GM21515 (cell line): ENCODE data around the gene MPND.

Source experiments
- ATAC-seq: cut with Tn5 transposase; IDR thresholded peaks from one replicate; pipeline ENCODE4 v1.9.1; 2021; ENCODE audit not compliant: unreplicated experiment

Gene MPND

GRCh38 chr19:4376991-4377781 lies 33.8 kb downstream of the MPND start:
- ATAC-seq = no peak

GRCh38 chr19:4378886-4379285 lies 35.5 kb downstream of the MPND start:
- no peak for ATAC-seq

- ATAC-seq = no peak
Measured at GRCh38 chr19:4379383-4380253, 36.3 kb downstream of the MPND start.

- no peak for ATAC-seq
Measured at GRCh38 chr19:4380254-4380727, 36.9 kb downstream of the MPND start.

- ATAC-seq = no peak
Measured at GRCh38 chr19:4385291-4386040, 42.1 kb downstream of the MPND start.

GRCh38 chr19:4386041-4386782 lies 42.9 kb downstream of the MPND start:
- ATAC-seq = no peak

GRCh38 chr19:4388337-4389063 lies 45.1 kb downstream of the MPND start:
- no peak for ATAC-seq

- ATAC-seq = no peak
Measured at GRCh38 chr19:4389064-4389375, 45.7 kb downstream of the MPND start.

GRCh38 chr19:4389511-4390016 lies 46.2 kb downstream of the MPND start:
- ATAC-seq = no peak

GRCh38 chr19:4390017-4390566 lies 46.7 kb downstream of the MPND start:
- ATAC-seq = no peak

- no peak for ATAC-seq
Measured at GRCh38 chr19:4390567-4391305, 47.4 kb downstream of the MPND start.

GRCh38 chr19:4391306-4391693 lies 47.9 kb downstream of the MPND start:
- ATAC-seq = no peak

GRCh38 chr19:4391701-4392483 lies 48.5 kb downstream of the MPND start:
- no peak for ATAC-seq

GRCh38 chr19:4393947-4394590 lies 50.7 kb downstream of the MPND start:
- no peak for ATAC-seq

GRCh38 chr19:4396949-4397783 lies 53.8 kb downstream of the MPND start:
- no peak for ATAC-seq

- peak; percentile 5 for ATAC-seq
Measured at GRCh38 chr19:4399812-4400134, 56.4 kb downstream of the MPND start.
